NCI-H446 (cell line): Measurements from ENCODE around the gene PIGS.
"Not testable (repeated sequence)": the region's sequence is repeated elsewhere in the genome, so short reads cannot be mapped to it uniquely, and the experiment has no call there.

Experiments
- DNase-seq, 2 experiments: peaks; one replicate each; lab custom pipeline; 2025; lab: John Stamatoyannopoulos, UW

Gene PIGS

DNA sequence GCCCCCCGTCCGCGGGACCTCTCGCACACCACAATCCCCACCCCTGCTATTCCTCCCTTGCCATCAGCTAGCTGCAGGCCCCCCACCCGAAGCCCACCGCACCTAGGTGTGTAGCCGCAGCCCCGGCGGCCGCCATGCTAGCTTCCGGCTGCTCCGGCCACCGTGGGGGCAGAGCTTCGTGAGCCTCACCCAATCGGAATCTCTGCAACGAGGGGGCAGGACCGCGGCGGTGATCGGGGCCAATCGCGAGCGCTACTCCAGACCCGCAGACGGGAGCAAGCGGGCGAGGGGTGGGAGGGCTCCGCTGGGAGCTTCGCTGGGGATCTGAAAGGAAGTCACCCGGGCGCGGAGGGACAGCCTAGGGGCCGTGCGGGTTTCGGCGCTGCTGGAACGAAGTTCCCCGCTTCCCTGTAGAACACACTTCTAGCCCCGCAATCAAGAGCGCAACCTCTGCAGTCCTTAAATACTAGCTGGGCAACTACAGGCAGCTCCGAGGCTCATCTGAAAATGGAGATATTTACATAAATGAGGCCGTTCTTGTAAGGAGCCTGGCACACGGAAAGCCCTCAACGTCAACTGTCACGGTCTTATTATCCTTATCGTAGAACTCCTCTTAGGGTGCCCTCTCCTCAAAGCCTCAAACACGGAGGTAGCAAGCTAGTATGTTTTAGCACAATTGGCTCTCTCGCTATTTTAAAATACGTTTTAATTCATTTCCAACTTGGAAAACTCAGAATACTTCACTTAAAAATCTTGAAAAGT is at the start of gene PIGS:
Gene PIGS, minus strand, starts transcription at position 164 of the 762 bp plus-strand sequence. Its CDS starts 28 bp downstream, at position 136.
- peak; percentile 82 to 94 for DNase-seq

DNA sequence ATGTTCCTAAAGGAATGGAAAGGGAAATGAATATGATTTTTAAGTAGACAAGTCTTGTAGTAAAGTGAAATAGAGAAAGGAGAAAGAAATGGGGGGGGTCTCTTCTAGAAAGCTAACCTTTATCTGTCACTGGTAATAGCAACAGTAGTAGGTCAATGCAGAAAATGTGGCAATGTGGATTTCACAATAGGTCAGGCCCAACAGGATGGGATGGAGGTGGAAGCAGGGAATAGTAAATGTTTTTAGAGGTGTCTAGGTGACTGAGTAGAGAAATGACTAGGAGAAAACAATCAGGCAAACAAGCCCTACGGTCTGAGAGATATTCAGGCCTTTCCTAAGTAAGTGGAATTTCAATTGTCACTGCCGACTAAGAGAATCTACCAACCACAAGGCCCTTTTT is 48.7 kb upstream of the PIGS start:
- DNase-seq: no peak

DNA sequence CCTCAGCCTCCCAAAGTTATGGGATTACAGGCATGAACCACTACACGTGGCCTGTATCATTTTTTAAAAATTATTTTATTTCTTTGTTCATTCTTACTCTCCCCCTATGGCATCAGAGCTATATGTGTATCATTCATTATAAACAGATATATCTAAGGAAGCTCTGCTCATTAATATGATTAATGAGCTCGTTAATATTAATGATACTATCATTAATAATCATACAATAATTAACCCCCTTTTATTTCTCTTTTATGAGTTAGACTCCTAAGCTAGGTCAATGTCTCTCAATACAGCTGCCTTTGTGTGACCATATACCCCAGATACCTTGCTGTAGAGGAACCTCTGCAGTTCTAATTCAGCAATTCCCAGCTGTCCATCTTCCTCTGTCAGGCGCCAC is 47.1 kb upstream of the PIGS start:
- no peak for DNase-seq

DNA sequence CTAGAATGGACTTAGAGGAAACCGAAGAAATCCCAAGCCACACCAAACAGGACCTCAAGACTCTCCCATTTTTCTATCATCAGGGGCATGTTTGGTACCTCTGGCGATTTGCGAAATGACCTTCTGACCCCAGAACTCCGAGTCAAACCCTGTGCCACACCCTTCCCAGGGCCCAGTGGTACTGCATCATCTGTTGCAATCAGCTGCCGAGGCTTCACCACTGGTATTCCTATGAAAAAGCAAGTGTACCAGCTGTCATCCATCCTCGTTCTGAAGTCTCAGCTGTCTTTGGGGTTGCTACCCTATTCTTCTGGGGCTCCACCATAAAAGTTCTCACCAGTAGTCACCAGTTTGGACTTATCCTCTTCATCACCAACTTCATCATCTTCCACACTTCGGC is 45.0 kb upstream of the PIGS start:
- DNase-seq: no peak

DNA sequence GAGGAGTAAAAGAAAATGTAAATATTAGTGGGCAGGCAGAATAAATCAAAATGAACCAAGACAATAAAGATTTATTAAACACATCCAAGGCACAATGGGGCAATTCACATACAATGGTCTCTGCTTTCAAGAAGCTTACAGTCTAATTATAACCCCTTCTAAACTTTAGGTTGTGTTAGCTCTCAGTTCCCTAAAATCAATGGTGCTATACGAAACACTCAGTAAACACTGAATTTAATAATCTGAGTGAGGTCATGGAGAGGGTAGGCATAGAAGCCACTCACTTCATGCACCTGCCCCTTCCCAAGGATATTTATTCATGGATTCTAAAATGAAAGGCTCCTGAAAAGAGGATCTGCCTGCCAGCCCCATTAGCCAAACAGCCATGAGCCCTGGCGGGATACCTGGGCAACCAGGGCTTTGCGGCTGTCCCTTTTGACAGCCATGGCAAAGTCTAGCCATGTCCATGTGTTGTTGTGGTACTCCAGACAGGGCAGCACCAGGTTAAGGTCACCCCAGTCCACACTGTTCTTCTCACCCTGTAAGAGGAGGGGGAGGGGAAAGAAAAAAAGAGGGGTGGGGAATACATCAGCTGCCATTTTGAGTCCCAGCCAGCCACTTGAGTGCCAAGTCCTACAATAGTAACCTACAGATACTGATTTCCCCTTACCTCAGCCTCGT is 44.1 kb upstream of the PIGS start:
- DNase-seq: no peak

DNA sequence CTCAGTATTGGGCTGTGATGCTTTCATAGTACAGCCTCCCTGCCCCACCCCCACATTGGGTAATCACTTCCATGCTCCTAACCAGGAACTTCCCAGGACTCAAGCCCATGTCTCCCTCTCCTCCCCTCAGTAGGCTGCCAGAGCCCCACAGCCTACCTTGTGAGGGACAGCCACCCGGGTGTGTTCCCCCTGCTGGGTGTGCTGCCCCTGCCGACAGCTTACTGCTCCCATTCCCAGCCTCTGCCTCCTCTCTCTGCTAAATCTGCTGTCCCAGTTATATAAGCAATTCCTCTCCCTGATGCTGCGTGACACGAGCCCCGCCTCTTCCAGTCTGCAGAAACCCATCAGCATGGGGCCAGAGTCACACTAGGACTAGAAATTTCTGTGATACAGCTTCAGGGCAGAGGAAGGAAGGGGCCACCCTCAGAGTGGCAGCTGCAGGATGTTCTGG is 42.6 kb upstream of the PIGS start, which contains the start of gene RSKR:
Gene RSKR, minus strand, starts transcription at position 255 of the 451 bp plus-strand sequence. Its CDS starts 24 bp downstream, at position 231.
- no peak for DNase-seq

DNA sequence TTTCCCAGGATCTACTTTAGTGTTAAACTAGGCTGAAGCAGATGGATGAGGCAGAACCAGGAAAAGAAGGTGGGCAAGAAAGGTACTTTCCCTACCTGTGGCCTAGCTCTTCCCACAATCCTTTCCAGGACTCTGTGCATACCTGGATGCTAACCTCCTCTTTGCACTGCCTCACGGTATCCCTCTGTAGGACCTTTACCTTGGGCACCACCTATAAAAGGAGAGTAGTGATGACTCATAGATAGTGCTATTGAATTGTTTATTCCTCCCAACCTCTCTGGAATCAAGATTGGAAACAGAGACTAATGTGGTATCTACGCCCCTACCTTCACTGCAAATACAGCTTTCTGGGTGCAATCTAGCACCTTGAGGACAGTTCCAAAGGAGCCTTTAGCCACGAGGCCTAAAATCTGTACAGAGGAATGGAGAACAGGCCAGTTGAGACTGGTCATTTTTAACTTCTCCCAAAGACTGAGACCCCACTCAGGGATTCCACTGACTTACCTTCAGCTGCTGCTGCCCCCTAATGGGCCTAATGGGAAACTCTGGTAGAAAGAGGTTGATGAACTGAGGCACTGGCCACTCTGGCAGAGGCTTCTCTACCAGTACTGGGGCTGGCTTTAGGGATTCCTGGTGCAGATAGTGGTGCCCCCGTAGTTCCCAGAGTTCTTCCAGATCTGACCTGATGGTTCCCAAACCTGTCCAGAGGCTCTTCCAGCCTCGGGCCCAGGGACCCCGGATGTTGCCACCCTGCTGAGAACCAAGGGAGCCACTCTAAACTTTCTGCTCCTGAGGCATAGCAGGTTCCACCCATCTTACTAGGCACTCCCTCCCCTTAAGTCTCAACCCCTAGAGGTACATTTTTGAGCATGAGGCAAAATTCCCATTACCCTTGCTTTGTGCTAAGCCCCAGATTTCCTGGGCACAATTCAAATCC is 41.9 kb upstream of the PIGS start:
- peak in 1 of 2 experiments; percentile 18 for DNase-seq

DNA sequence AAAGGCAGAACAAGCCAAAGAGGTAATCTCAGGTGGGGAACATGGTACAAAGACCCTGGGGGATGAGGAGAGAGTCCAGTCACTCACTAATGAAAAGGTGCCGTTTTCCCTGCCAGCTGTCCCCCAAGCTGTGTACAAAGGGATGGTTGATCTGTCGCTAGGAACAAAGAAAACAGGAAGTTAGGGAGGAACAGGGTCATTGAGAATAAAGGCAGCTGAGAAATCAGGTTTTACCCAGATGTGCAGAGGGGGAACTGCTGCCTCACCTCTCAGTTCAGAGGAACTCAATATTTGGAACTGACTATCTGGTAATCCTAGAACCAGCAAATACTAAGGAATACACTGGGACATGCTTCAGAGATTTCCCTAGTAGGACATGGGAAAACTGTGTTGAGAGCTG is 41.2 kb upstream of the PIGS start:
- DNase-seq: no peak

DNA sequence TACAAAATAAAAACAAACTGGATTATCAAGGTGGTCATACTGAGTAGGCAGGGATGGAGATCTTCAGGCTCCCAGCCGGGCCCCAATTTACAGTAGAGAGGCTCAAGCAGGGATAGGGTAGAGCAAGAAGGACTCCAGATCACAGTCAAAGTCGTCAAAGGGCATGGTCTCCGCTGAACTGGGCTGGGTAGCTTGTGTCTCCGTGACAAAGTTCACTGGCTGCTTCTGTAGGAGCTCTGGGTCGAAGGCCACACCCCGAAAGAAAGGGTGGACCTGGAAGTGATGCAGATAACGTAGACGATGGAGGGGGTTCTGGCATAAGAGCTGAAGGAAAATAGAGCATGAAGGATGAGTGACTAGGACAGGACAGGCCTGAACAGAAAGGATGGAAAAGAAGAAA is 39.1 kb upstream of the PIGS start:
- no peak for DNase-seq

DNA sequence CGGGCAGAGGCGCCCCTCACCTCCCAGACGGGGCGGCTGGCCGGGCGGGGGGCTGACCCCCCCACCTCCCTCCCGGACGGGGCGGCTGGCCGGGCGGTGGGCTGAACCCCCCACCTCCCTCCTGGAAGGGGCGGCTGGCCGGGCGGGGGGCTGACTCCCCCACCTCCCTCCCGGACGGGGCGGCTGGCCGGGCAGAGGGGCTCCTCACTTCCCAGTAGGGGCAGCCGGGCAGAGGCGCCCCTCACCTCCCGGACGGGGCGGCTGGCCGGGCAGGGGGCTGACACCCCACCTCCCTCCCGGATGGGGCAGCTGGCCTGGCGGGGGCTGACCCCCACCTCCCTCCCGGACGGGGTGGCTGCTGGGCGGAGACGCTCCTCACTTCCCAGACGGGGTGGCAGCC is 32.7 kb upstream of the PIGS start:
- DNase-seq: not testable (repeated sequence)

DNA sequence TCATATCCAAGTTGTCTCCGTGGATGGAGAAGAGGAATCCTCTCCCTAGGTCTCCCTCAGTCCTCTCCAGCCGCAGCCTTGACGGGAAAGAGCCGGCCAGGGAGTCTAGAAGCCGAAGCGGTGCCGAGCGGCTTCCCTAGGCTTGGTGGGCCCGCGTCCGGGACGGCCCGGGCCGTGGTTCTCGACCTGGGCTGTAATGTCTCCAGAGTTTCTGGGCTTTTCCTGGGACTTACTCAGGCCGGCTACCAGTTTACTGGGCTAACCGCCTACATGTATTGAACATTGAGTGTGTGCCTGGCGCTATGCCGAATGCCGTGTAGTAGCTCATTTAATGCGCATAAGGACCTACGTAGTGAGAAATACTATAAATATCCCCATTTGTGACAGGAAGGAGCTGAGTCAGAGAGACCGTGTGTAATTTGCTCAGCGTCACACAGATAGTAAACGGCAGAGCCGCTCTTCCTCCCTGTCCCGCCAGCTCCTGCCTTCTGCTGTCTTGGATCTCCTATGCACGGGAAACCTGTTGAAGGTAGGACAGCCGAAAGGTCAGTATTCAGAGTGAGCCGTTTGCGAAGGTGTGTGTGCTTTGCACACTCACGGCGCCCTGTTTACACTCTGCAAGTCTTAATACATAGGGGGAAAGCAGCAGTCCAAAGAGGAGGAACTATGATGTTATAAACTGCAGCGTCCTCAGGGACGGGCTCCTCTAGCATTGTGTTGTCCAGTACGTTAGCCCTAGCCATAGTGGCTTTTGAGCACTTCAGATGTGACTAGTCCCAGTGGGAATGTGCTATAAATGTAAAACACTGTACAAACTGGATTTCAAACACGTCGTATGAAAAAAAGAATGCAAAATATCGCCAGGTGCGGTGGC is 28.2 kb upstream of the PIGS start:
- DNase-seq: peak in 1 of 2 experiments; percentile 54

DNA sequence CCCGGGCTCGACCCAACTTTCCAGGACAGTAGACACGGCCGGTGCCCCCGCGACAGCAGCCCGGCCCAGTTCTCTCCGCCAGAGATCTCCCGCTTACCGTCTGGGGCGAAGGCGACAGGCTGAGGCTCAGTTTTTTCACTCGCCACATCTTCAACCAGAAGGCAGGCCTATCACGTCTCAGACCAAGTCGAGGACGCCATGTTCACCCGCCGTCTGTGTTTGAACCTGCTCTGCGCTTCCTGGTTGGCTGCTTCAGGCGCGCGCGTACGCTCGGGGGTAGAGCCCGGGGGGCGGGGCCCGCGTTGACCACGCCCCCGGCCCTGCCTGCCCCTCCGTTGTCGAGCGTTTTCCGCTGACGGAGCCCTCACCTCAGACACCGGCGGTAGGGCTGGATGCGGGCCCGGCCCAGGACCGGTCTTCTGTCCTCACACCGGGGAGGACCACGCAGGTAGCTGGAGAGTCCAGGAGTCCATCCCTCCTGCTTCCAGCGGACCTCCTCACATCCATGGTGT is 27.5 kb upstream of the PIGS start, which contains the start of gene SPAG5:
Gene SPAG5, minus strand, starts transcription at position 227 of the 512 bp plus-strand sequence. Its CDS starts 79 bp downstream, at position 148.
- peak; percentile 76 to 91 for DNase-seq

DNA sequence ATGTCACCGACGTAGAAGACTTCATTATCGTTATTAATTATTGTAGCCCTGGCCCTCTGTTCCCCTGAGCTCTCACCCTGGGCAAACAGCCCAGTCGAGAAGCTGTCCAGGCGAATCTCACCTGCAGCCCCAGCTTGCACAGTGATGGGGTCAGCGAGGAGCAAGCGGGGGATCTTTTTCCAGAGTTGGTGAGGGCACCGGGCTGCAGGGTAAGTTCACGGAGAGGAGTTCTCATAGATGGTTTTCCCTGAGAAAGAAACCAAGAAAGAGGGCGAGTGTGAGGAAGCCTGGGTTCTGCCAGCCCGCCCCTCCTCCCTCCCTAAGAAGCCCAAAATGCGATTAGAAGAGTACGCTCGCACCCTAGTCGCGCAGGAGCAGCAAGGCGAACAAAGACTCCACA is 27.1 kb upstream of the PIGS start:
- no peak for DNase-seq

DNA sequence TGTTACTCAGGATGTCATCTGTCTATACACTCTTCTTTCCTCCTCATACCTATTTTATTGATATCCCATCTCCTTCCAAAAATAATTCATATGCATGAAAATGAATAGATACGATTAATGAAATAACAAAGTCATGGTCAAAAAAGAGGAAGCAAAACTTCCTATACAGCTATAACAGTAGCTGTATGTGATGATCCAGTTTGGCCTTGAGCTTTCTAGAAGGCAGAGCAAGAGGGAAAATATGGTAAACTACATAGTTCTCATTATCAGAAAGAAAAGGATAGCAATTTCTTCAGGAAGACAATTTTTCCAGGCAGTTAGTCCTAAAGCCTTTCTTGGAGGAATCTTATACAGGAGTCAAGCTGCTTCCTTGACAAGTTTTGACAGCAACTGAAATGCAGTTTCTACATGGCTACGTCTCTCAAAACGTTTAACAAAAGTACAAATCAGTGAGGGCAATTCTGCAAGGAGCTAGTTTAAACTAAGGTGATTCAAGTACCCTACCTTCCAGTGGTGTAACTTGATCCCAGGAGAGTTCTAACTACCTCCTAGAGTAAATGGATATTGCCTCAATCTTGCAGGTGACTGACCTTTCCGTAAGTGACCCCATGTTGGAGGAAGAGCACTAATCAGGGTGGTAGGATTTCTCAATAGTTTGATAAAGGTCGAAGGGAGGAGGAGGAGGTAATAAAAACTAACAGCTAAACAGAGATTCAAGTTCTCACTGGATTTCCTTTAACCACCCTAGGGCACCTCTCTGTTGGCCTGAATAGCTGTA is 26.5 kb upstream of the PIGS start:
- no peak for DNase-seq

DNA sequence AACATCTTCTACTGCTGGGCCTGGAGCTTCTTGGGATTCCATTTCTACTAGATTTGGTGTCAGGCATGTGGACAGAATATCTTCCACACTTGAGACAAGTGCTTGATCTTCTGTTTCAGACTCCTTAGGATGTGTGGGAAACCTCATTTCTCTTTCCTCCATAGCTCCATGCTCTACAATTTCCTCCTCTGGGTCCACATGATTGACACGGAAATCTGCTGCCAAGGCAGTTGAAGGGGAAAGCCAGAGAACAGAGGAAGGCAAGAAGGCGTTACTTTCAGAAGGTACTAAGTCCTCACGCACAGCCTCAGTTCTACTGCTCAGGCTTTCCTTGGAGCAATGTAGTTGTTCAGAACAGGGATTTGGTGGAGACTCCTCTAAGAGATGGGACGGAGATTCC is 20.9 kb upstream of the PIGS start:
- DNase-seq: no peak

DNA sequence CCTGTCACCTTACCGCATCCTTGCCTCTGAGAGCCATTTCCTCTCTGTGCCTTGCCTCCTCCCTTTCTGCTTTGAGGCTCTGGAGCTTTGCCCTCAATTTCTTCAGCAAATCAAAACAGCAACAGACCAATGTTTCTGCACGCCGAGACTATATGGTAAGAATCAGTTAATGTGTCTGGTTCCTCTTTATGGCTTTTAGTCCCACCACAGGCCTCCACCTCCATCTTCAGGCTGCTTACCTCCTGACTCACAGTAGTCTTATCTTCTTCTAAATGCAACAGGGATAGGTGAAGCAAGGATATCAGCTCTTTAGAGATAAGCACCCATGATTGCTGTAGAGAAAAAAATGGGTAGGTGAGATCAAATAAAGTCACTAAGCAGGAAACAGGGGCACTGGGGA is 14.5 kb upstream of the PIGS start:
- DNase-seq: no peak

DNA sequence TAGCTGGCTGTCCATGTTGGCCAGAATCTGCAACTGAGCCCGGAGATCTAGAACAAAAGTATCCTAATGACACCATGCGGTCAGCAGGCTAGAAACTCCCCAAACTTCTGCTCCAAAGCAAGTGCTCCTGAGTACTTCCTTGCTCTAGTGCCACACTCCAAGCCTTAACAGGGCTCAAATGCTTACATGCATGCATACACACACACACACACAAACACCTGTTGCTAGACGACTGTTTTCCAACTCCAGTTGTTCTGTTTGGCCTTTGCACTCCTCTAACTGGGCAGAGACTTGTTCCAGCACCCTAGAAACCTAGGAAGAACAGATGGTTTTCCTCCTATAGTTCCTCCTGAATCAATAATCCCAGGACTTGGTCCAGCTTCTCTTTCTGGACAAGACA is 13.1 kb upstream of the PIGS start:
- DNase-seq: no peak

DNA sequence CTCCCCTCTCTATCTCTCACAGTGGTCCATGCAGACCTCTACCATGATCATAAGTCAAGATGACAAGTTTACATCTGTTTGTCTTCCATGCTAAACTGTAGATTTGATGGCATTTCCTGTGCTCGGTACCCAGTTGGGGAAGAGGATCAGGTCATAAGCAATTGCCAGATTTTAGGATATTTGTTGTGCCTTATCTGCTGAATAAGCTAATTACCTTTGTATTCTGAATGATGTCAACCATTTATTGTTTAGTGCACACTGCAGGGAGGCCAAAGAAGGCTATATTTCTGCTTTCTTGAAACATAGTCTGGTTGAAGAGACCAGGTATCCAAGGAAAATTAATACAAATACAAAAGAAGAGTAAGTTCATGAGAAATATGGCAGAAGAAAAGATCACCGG is 11.2 kb upstream of the PIGS start:
- DNase-seq: no peak

DNA sequence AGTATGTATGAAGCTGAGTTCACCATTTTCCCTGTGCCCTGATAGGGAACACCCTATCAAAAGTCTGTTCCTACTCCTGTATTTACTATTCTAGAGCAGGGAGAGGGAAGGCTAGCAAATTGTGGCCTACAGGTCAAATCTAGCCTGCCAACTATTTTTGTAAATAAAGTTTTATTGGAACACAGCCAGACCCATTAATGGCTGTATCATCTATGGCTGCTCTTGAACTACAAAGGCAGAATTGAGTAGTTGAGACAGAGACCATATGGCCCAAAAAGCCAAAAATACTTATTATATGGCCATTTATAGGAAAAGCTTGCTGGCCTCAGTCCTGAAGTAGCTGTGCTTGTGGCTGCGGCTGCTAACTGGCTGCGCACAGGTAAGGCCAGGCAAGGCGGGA is 9.6 kb upstream of the PIGS start:
- no peak for DNase-seq

DNA sequence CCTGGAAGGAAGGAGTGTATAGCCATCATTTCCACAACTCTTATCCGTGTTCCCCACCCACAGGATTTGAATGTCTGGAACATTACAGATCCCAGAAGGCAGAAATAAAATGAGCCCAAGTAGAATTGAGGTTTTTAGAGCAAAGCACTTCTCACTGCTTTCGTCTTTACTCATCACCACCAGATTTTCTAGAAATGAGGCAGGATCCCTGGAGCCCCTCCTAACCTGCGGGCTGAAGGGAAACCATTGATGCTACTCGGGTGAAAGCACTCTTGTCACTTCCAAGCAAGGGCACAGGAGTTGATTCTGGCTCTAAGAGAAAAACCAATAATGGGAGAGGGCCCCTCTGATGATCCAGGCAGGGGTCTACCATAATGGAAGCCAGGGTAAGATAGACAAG is 8.2 kb upstream of the PIGS start:
- DNase-seq: no peak
